Activated CD4-positive, CD25-positive, alpha-beta regulatory T cell treated with anti-CD3 and anti-CD28 coated beads, Interleukin-2, amount 50 U/mL, for 16 hours (primary cell): ENCODE measurements around the gene MPI.
A peak's percentile ranks its signal among the peaks of the same experiment; 100 is the strongest.
"Not testable (repeated sequence)": the region's sequence is repeated elsewhere in the genome, so short reads cannot be mapped to it uniquely, and the experiment has no call there.

ENCODE experiments used
- DNase-seq: peaks from one replicate; pipeline ENCODE4 v3.0.0-alpha.2; 2020; ENCODE audit warnings: low read depth, low spot score

The MPI gene

GRCh38 chr15:74933573-74933972, 43.7 kb downstream of the MPI start:
- no peak for DNase-seq

- not testable (repeated sequence) for DNase-seq
Observed at GRCh38 chr15:74935193-74935592, 45.4 kb downstream of the MPI start.

- DNase-seq: no peak
Observed at GRCh38 chr15:74937272-74937589, 47.4 kb downstream of the MPI start.

- peak; percentile 86 for DNase-seq
Observed at GRCh38 chr15:74937590-74938371, 47.9 kb downstream of the MPI start, which contains the start of gene COX5A. COX5A (minus strand) TSS chr15:74938073; CDS start chr15:74938014, 59 bp downstream.

- peak; percentile 66 for DNase-seq
Observed at GRCh38 chr15:74950078-74950908, 60.5 kb downstream of the MPI start.

GRCh38 chr15:74951006-74951405, 61.2 kb downstream of the MPI start:
- DNase-seq: no peak
